Retina (tissue), 1 donor: ENCODE results near the gene PLEKHJ1.

Source experiments
- DNase-seq: peaks from one replicate; pipeline ENCODE4 v3.0.0-alpha.2; 2016

Gene PLEKHJ1

GRCh38 chr19:2269244-2270156, 33.4 kb upstream of the PLEKHJ1 start:
- DNase-seq: peak; percentile 100

GRCh38 chr19:2268861-2269243, 32.7 kb upstream of the PLEKHJ1 start:
- no peak for DNase-seq

GRCh38 chr19:2268480-2268830, 32.3 kb upstream of the PLEKHJ1 start:
- no peak for DNase-seq

- DNase-seq: no peak
Measured at GRCh38 chr19:2266183-2266993, 30.3 kb upstream of the PLEKHJ1 start.

GRCh38 chr19:2261438-2262172, 25.5 kb upstream of the PLEKHJ1 start:
- DNase-seq: no peak

GRCh38 chr19:2260341-2260805, 24.2 kb upstream of the PLEKHJ1 start:
- DNase-seq: no peak

- no peak for DNase-seq
Measured at GRCh38 chr19:2259336-2259735, 23.2 kb upstream of the PLEKHJ1 start.

GRCh38 chr19:2255982-2256685, 20.0 kb upstream of the PLEKHJ1 start, which contains the start of gene JSRP1:
JSRP1 (minus strand) TSS chr19:2256417; CDS start chr19:2255314, 1,103 bp downstream.
- DNase-seq: no peak

- no peak for DNase-seq
Measured at GRCh38 chr19:2255112-2255845, 19.1 kb upstream of the PLEKHJ1 start.

GRCh38 chr19:2254064-2254872, 18.1 kb upstream of the PLEKHJ1 start:
- peak; percentile 61 for DNase-seq

- DNase-seq: no peak
Measured at GRCh38 chr19:2253106-2254063, 17.3 kb upstream of the PLEKHJ1 start.

- no peak for DNase-seq
Measured at GRCh38 chr19:2252797-2253105, 16.6 kb upstream of the PLEKHJ1 start.

GRCh38 chr19:2252055-2252796, 16.1 kb upstream of the PLEKHJ1 start:
- DNase-seq: peak; percentile 56

GRCh38 chr19:2251106-2252054, 15.3 kb upstream of the PLEKHJ1 start:
- DNase-seq: peak; percentile 72

GRCh38 chr19:2250766-2251105, 14.6 kb upstream of the PLEKHJ1 start:
- no peak for DNase-seq

- peak; percentile 55 for DNase-seq
Measured at GRCh38 chr19:2249880-2250765, 14.0 kb upstream of the PLEKHJ1 start.
